HG03108 (cell line): ENCODE measurements around the gene IGFBP3.

Experiments
- ATAC-seq: cut with Tn5 transposase; IDR thresholded peaks from one replicate; pipeline ENCODE4 v1.9.1; 2021; ENCODE audit warnings: moderate library complexity; ENCODE audit not compliant: unreplicated experiment

Gene IGFBP3

GRCh38 chr7:45873355-45873754, 47.7 kb downstream of the IGFBP3 start:
- ATAC-seq = no peak

- ATAC-seq = no peak
These were observed 48.1 kb downstream of the IGFBP3 start, which contains the start of gene CCDC201 for GRCh38 chr7:45873035-45873354. TSS of gene CCDC201 (minus strand) at chr7:45873082. CDS start at chr7:45873007, 75 bp downstream.

- ATAC-seq = no peak
These were observed 48.7 kb downstream of the IGFBP3 start for GRCh38 chr7:45872116-45873034.

- no peak for ATAC-seq
These were observed 51.6 kb downstream of the IGFBP3 start for GRCh38 chr7:45869426-45869825.

GRCh38 chr7:45867471-45867870, 53.6 kb downstream of the IGFBP3 start:
- ATAC-seq = no peak

- no peak for ATAC-seq
These were observed 55.3 kb downstream of the IGFBP3 start for GRCh38 chr7:45865594-45866410.

GRCh38 chr7:45863715-45864114, 57.4 kb downstream of the IGFBP3 start:
- no peak for ATAC-seq
